Measurements from ENCODE around the gene TBXAS1.

Gene TBXAS1

GRCh38 chr7:139914306-139915267 lies 85.5 kb downstream of the TBXAS1 start:
- TF ChIP-seq CTCF (IDR thresholded peaks at IDR 0.05) = no peak
- no peak overlapping the region for H3K27ac ChIP-seq

GRCh38 chr7:139915268-139915863 lies 86.3 kb downstream of the TBXAS1 start:
- no peak overlapping the region for H3K27ac ChIP-seq
- TF ChIP-seq ZFX (IDR thresholded peaks at IDR 0.05; ENCODE audit: borderline replicate concordance) (no peak), CTCF (IDR thresholded peaks at IDR 0.05) (no peak)

- H3K27ac ChIP-seq = no peak overlapping the region
- no peak for TF ChIP-seq ZFX (IDR thresholded peaks at IDR 0.05; ENCODE audit: borderline replicate concordance)
- TF ChIP-seq CTCF (IDR thresholded peaks at IDR 0.05) = no peak
Observed at GRCh38 chr7:139915864-139916716, 87.0 kb downstream of the TBXAS1 start.

- no peak for TF ChIP-seq ZFX (IDR thresholded peaks at IDR 0.05; ENCODE audit: borderline replicate concordance)
- TF ChIP-seq CTCF (IDR thresholded peaks at IDR 0.05) = no peak
- H3K27ac ChIP-seq = no peak overlapping the region
Observed at GRCh38 chr7:139916717-139917395, 87.8 kb downstream of the TBXAS1 start.

- H3K27ac ChIP-seq = no peak overlapping the region
Observed at GRCh38 chr7:139917851-139918250, 88.8 kb downstream of the TBXAS1 start.

GRCh38 chr7:139918480-139918879 lies 89.4 kb downstream of the TBXAS1 start:
- H3K27ac ChIP-seq = no peak overlapping the region
- TF ChIP-seq CTCF (IDR thresholded peaks at IDR 0.05) = no peak

More at GRCh38 chr7:139917851-139918250, 88.8 kb downstream of the TBXAS1 start:
- TF ChIP-seq ZFX (IDR thresholded peaks at IDR 0.05; ENCODE audit: borderline replicate concordance) (no peak), CTCF (IDR thresholded peaks at IDR 0.05) (no peak)

All from 22Rv1 (cell line).